Measurements from ENCODE around the gene NRG3. TPM values are rescaled to one million over a fixed set of nuclear protein-coding genes. Genes with fewer than 3 reads are reported as not detected.
"Not testable (repeated sequence)": the region's sequence is repeated elsewhere in the genome, so short reads cannot be mapped to it uniquely, and the experiment has no call there.

The NRG3 gene
- total RNA-seq, 1 experiment from 2014 or later, result not detected

DNA sequence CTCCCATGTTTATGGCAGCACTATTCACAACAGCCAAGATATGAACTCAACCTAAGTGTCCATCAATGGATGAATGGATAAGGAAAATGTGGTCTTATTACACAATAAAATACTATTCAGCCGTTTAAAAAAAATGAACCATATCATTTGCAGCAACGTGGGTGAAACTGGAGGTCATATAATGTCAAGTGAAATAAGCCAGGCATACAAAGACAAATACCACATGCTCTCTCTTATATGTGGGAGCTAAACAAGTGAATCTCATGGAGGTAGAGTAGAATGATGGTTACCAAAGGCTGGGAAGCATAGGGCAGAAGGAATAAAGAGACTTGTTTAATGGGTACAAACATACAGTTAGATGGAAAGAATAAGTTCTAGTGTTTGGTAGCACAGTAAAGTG, 699.1 kb downstream of the NRG3 start:
- DNase-seq (ENCODE audit: low spot score), result no peak

DNA sequence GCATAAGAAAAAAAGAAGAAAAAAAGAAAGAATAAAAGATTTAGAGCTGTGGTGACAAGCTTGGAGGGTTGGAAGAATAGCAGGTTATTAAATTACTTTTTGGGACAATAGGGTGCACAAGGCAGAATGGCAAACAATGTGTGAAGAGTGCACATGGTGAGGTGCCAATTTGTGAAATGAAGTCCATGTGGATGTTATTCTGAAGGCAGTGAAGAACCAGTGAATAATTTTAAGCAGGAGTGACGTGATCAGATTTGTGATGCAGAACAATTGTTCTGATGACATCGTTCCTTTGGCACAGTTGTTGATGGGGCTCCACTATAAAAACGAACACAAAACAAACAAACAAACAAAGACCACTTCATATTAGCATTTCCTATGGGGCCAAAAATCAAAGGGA, 700.3 kb downstream of the NRG3 start:
- DNase-seq (ENCODE audit: low spot score), result no peak

DNA sequence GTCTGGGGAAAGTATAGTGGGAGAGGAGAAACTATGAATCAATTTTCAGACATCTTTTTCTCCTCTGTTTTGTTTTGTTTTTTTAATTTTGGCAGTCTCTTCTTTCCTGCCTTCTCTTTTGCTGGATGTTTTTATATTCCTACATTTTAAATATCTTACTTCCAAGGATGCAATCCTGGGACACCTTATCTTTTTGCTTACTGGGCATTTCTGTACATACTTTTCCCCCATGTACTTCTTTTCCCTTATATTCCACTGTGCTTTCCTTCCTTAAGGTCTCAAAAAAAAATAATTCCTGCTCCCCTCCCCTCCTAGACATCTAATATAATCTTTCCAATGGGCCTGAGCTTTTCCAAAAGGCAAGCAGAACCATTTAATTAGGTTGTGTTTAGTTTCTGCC, 701.1 kb downstream of the NRG3 start:
- DNase-seq (ENCODE audit: low spot score), result no peak

DNA sequence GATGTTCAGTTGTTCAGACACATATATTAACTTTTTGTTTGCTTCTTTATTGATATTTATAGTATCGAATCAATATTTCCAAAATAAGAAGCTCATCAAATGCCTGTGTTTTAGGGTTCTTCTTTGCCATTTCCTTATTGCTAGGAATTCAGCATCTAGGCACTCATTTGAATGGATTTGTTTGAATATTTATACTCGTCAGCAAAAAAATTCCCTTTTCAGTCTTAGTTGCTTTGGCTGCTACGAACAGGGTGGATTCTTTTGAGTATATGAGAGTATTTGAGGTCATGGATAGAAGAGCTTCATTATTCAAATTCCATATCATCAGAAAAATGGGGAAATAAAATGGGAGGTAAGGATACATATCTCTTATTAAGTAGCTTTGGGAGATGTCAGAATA, 706.9 kb downstream of the NRG3 start:
- DNase-seq (ENCODE audit: low spot score), result no peak

DNA sequence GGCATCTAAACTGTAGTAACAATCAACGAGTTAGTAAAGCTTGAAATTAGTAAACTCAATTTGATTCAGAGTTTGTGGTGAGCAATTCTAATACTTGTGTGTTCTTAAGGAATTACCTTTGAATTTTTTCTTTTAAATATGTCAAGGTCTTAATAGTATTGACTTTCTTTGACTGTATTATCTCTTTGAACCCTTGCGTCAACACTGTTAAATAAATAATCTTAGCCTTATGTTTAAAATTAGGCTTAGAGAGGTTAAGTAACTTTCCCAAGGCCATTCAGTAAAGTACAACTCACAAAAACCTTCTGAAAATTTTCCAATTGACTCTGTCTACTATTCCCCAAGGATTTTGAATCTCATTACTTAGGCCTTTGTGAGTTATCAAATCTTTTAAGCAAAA, 716.4 kb downstream of the NRG3 start:
- no peak for DNase-seq (ENCODE audit: low spot score)

DNA sequence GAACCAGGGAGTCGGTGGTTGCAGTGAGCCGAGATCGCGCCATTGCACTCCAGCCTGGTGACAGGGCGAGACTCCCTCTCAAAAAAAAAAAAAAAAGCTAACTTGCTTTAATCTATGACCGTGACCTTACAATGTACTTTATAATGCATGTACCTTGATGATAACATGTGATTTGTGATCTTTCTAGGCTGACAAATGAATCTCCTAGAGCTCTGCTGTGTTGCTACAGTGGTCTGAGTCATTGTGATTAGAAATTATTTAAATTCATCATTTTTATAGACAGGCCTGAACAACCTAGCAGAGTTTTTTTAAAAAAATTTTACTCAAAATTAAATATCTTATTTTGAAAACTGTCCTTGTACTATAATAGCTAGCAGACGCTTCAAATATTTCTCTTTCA, 722.8 kb downstream of the NRG3 start:
- DNase-seq (ENCODE audit: low spot score), result no peak

DNA sequence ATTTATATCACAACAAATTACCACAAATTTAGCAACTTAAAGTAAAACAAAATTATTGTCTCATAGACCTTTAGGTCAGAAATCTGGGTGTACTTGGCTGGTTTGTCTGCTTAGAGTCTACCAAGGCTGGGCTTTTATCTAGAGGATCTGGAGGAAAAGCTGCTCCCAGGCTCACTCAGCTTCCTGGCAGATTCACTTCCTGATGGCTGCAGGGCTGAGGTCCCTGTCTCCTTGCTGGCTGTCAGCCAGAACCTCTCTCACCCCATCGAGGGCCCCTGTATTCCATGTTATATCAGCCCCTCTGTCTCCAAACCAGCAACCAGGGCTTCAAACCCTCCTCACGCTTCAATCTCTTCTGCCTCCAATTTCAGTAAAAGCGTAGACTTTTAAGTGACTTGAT, 734.9 kb downstream of the NRG3 start:
- no peak for DNase-seq (ENCODE audit: low spot score)

DNA sequence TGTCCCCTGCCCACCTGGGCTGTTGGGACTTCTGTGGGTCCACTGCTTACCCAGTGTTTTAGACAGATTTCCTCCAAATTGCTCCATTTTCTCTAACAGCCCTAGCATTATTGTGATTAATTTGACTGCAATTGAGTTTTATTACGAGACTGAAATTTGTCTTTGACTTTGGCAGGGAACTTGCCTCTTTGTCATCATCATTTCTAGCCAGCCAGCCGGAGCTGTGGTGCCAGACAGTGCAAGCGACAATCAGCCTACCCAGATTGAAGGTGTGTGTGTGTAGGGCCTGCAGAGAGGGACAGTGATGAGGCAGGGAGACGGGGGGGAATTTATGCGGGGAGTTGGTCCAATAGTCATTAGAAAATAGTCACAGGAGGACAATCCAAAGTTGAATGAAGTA, 743.0 kb downstream of the NRG3 start:
- no peak for DNase-seq (ENCODE audit: low spot score)

DNA sequence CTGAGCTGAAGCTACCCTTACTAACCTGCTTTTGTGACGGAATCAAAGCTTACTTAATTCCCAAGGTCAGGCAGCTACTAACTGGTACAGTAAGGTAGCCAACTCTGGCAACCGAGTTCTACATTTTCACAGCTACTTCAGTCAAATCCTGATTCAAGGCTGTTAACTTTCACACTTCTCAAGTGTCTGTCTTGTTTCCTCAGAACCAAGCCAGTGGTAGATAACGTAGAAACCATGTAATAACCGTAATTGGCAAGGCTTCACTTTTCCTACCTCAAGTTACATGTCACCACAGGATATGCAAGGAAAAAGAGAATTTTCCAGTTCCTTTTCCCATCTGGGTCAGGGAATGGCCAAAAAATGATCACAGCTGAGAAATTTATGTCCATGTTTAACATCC, 746.7 kb downstream of the NRG3 start:
- no peak for DNase-seq (ENCODE audit: low spot score)

DNA sequence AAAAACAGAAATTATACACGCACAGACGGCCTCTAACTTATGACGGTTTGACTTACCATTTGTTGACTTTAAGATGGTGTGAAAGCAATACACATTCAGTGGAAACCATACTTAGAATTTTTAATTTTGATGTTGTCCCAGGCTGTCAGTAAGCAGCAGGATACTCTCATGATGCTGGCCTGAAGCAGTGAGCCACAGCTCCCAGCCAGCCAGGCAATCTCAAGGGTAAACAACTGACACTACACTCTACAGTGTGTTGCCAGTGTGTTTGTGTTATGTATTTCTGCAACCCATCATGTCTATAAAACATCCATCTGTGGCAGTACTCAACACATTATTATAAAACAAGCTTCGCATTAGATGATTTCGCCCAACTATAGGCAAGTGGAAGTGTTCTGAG, 747.5 kb downstream of the NRG3 start:
- no peak for DNase-seq (ENCODE audit: low spot score)

DNA sequence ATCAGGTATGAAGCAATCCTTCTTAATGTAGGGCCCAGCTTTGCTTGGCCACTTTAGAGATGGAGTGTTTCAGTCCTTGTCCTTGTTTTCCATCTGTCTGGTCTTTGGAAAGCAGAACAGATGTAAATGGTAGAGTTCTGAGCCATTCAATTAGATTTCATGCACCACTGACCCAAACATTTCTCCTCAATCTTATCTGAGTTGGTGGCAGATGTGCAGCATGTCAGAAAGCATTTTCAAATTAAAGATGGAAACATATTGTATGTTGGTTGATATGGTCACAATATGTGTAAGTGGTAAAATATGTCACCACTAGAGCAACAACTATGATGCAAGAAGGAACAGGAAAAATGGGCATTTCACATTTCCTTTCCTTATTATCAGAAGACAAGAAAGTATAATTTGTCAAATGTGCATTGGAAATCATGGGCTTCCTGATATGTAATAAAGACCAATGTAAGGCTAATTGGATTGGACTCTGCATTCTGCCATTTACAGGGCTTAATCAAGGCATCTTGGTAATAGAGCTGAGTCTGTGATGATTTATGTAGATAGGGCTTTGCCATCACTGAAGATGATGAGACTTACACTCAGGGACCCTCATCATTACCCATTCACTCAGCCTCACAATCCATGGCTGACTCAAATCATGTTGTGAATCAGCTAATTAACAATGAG, 750.7 kb downstream of the NRG3 start:
- no peak for DNase-seq (ENCODE audit: low spot score)

DNA sequence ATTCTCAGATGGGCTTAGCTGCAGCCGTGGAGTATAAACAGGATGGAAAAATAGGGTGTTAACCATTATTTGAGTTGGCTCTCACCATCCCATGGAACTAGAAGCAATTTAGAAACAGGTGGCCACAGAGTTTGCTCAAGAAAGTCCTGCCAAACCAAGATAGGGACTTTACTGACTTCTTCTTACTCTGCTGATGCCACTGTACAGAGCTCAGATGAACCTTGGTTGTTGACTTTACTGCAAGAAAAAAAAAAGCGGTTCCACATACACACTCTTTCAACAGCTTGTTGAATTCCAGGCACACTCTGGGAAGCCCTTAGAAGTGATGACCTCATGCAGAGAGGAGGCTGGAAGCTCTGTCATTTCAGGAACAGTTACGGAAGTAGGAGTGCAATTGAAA, 753.4 kb downstream of the NRG3 start:
- DNase-seq (ENCODE audit: low spot score), result peak; percentile 5

DNA sequence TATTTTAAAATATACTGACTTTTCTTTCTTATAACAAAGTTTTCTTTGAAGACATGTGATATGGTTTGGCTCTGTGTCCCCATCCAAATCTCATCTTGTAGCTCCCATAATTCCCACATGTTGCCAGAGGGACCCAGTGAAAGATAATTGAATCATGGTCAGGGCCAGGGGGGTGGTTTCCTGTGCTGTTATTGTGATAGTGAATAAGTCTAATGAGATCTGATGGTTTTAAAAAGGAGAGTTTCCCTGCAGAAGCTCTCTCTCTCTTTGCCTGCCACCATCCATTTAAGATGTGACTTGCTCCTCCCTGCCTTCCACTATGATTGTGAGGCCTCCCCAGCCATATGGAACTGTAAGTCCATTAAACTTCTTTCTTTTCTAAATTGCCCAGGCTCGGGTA, 768.1 kb downstream of the NRG3 start:
- DNase-seq (ENCODE audit: low spot score), result no peak

DNA sequence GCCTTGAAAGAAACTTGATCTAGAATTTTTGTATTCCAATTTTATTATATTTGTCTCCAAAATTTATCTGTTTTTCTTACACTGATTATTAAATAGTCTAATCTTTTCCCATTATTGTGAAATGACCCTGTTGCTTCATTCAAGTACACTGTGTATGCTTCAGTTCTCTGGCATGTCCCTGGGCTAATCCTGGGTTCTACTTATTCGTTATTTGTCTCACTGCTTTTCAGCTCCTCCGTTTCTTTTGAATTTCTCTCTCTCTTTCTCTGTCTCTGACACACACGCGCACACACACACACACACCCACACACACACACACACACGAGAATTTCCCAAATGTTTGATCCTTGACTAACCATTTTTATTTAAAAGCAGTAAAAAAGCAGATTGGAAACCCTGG, 768.6 kb downstream of the NRG3 start:
- no peak for DNase-seq (ENCODE audit: low spot score)

DNA sequence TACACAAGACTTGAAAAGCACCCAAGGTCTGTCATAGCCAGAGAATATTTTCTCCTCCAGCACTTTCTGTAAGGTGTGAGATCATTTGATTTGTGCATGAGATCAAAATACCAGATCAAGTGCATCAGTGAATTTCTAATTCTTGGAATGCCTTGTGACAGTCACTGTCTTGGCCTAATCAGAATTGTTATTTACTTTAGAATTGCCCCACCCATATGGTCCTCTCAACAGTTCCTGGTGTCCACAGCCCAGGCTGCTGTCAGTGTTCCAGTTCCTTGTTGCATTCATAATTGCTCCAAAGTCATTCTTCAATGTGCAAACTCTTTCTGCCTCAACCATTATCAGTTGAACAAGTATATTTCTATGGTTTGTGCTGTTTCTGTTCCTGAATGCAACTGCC, 770.2 kb downstream of the NRG3 start:
- no peak for DNase-seq (ENCODE audit: low spot score)

DNA sequence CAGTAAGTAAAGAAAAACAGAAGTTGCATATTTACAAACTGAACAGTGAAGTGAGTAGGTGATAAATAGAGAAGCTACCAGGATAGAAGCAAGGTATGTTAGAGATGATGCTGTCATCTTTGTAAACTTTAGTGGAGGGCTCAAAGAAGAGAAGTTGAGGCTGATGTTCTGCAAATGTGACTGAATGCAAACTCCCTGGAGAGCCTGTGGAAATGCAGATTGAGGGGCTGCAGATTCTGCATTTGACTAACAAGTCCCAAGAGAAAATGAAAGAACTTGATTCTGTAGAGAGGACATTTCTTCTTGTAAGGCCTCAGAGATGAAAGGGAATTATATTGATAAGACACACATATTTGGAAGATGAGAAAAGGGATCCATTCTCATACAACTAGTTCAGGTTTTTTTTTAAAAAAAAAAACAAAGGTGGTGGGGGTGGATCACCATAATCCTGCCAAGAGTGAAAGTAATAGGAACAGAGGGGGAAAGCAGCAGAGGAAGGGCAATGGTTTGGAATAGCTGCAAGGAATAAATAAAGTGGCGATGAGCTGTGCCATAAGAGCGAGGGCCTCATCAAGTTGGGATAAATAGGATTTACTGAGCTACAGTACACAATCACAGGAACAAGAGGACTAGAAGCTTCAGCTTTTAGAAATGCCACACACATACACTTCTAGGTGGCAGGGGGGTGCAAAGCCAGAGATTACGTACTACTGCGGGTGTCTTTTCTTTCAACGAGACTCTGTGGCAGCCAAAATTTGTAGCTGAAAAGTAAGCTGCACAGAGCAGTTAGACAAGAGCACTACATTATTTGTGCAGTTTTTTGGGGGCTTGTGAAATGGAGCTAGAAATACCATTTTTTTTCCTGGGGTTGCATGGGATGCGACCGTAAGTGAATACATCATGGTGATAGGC, 778.5 kb downstream of the NRG3 start:
- no peak for DNase-seq (ENCODE audit: low spot score)

DNA sequence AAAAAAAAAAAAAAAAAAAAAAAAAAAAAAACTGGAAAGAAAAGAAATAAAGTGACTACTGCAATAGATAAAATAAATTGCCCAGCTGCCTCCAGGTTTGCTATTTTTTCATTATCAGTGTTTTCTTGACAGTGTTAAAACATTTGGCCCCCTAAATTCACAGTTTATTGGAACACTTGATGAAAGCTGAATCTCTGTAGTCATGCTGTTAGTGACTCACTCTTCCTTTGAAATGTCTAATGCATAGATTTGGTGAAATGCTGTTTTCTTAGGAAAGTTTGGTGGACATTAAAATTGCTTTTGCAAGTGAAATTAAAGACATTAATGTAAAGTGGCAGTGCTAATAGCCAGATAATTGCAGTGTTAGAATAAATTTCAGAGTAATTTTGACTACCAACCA, 785.2 kb downstream of the NRG3 start:
- DNase-seq (ENCODE audit: low spot score), result no peak

DNA sequence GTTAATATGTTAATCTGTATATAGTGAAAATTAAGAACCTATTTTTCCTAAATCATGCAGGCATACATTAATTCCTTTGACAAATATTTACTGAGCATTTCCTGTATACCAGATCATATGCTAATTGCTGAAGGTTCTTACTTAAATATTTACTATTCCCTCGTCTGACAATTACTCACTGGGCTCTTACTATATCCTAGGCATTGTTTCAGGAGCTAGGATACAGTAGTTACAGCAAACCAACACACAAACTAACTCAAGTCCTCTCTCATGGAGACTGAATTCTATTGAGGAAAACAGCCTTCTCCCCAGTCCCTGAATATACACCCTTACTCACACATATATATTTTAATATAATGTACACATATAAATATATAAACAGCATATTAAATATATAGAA, 786.0 kb downstream of the NRG3 start:
- no peak for DNase-seq (ENCODE audit: low spot score)

DNA sequence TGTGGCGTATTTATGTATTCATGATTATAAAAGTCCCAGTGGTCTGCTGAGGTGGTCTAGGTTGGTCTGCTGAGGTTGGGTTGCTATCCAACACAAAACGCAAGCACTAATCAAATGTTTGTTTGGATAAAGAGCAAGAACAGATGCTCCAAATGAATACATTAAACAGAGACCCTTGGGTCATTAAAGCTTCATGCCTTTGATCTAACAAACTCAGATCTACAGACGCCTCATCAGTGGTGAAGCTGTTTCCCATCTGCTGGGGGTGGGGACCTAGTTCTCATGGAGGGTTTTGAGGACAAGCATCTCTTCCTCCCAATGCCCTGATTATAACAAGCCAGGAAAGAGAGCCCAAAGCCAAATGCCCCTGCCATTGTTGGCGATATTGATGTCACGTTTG, 786.7 kb downstream of the NRG3 start:
- DNase-seq (ENCODE audit: low spot score), result no peak

DNA sequence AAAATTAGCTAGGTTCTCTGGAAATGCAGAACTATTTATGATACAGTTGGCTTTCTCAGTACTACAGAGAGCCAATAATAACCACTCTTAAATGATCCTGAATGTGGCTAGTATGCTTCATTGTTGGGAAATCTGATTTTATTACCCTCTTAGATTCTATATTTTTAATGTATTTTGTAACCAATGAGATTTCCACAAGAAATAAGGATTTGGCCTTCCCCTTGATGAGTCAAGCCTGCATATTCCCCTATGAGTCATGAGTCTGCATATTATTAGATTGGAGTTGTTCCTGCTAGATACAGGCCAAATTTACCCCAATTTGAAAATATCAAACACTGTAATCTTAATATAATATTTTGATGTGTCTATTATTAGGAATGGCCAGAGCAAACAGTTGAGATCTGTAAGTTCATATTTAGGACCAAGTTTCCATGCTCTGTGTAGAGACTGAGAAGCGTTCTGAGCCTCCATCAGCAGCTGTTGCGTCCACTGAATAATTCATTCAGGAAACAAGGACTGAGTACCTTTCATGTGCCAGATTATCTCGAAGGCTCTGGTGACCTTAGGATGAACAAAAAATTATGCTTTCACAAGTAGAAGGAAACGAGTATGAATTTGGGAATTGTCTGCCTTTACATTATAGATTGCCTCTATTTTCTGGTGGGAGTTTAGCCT, 793.4 kb downstream of the NRG3 start:
- no peak for DNase-seq (ENCODE audit: low spot score)

DNA sequence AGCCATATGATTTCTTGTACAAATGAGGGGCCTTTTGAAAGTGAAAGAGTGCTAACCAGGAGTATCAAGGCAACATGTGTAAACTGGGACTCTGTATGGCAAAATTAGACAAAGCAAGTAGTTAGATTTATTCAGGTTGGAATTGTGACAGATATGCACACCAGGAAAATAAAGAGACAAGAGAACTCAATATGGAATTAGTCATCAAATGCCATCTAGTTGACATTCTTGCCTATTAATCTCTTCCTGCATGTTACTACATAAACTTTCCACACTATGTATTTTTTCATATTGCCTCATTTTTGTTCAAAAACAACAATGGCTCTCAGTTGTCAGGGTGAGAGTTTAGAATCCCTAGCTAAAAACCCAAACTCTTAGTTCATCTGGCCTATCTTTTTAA, 799.0 kb downstream of the NRG3 start:
- DNase-seq (ENCODE audit: low spot score), result no peak

DNA sequence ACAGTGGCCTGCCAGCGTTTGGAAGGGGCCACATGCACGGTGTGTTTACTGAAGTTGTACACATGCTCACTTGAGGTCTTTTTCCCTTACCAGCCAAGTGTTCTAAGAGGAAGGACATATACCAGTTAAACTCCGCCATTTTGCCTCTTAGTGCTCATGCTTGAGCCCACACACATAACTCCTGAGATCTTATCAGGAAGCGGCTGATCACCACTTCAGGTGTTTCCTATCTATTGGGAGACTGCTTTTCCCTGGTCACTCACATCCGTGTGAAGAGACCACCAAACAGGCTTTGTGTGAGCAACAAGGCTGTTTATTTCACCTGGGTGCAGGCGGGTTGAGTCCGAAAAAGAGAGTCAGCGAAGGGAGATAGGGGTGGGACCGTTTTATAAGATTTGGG, 802.9 kb downstream of the NRG3 start:
- DNase-seq (ENCODE audit: low spot score), result not testable (repeated sequence)

DNA sequence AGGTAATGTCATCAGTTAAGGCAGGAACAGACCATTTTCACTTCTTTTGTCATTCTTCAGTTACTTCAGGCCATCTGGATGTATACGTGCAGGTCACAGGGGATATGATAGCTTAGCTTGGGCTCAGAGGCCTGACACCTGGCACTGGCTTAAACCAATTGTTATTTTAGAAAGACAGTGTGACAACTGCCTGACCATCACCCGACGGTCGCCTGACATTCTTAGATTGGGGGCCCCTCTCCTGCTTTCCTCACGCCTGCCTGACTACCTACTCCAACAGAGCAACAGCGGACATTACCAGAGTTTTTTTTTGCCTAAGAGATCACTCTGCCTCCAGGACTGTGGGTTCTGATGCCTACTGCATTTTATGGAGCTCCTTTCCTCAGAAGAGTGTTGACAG, 803.5 kb downstream of the NRG3 start:
- not testable (repeated sequence) for DNase-seq (ENCODE audit: low spot score)

All from H4 (cell line).